ENCODE measurements around the gene ZNF534. TPM values are rescaled to one million over a fixed set of nuclear protein-coding genes. Genes with fewer than 3 reads are reported as not detected.
"Not testable (repeated sequence)": the region's sequence is repeated elsewhere in the genome, so short reads cannot be mapped to it uniquely, and the experiment has no call there.

The ZNF534 gene
- total RNA-seq, 1 donor from 2014 or later = 2.3 TPM

GRCh38 chr19:52492201-52492993, 63.4 kb downstream of the ZNF534 start:
- intact Hi-C loops (cut with DNase I) = no loop called here
- DNase-seq (ENCODE audit: low spot score) (no peak), ATAC-seq (no peak)

- DNase-seq (ENCODE audit: low spot score) (no peak), ATAC-seq (no peak)
- intact Hi-C loops (cut with DNase I) = no loop called here
These were observed 64.1 kb downstream of the ZNF534 start for GRCh38 chr19:52492994-52493470.

- ATAC-seq (no peak), DNase-seq (ENCODE audit: low spot score) (no peak)
- intact Hi-C loops (cut with DNase I) = no loop called here
These were observed 65.6 kb downstream of the ZNF534 start for GRCh38 chr19:52494518-52494917.

GRCh38 chr19:52498571-52498970, 69.6 kb downstream of the ZNF534 start:
- ATAC-seq (no peak), DNase-seq (ENCODE audit: low spot score) (no peak)
- intact Hi-C loops (cut with DNase I) = no loop called here

GRCh38 chr19:52500474-52500873, 71.5 kb downstream of the ZNF534 start:
- DNase-seq (ENCODE audit: low spot score); intact Hi-C loops (cut with DNase I); ATAC-seq: not testable (repeated sequence)

- DNase-seq (ENCODE audit: low spot score); intact Hi-C loops (cut with DNase I); ATAC-seq: not testable (repeated sequence)
These were observed 72.0 kb downstream of the ZNF534 start for GRCh38 chr19:52500991-52501390.

Other genes with a start within 250 kb of the ZNF534 start
- 139 TPM for gene PPP2R1A, start 239.1 kb upstream of the ZNF534 start, total RNA-seq
- gene ZNF766, start 159.6 kb upstream of the ZNF534 start, total RNA-seq = 21.0 TPM
- gene ZNF480, start 132.0 kb upstream of the ZNF534 start, total RNA-seq = 13.7 TPM
- gene ZNF610, start 92.9 kb upstream of the ZNF534 start, total RNA-seq = 5.5 TPM
- gene ZNF880, start 59.2 kb upstream of the ZNF534 start, total RNA-seq = 25.9 TPM
- gene ZNF528, start 31.3 kb upstream of the ZNF534 start, total RNA-seq = 42.8 TPM
- 4.9 TPM for gene ZNF578, start 24.4 kb downstream of the ZNF534 start, total RNA-seq
- 38.1 TPM for gene ZNF808, start 98.5 kb downstream of the ZNF534 start, total RNA-seq
- gene ZNF701, start 141.1 kb downstream of the ZNF534 start, total RNA-seq = 22.4 TPM
- 68.6 TPM for gene ZNF83, start 209.2 kb downstream of the ZNF534 start, total RNA-seq